ENCODE results near the gene CAMK2N2. TPM values are rescaled to one million over a fixed set of nuclear protein-coding genes. Genes with fewer than 3 reads are reported as not detected.

The CAMK2N2 gene
- total RNA-seq, 1 experiment from 2014 or later: 3.3 TPM

DNA sequence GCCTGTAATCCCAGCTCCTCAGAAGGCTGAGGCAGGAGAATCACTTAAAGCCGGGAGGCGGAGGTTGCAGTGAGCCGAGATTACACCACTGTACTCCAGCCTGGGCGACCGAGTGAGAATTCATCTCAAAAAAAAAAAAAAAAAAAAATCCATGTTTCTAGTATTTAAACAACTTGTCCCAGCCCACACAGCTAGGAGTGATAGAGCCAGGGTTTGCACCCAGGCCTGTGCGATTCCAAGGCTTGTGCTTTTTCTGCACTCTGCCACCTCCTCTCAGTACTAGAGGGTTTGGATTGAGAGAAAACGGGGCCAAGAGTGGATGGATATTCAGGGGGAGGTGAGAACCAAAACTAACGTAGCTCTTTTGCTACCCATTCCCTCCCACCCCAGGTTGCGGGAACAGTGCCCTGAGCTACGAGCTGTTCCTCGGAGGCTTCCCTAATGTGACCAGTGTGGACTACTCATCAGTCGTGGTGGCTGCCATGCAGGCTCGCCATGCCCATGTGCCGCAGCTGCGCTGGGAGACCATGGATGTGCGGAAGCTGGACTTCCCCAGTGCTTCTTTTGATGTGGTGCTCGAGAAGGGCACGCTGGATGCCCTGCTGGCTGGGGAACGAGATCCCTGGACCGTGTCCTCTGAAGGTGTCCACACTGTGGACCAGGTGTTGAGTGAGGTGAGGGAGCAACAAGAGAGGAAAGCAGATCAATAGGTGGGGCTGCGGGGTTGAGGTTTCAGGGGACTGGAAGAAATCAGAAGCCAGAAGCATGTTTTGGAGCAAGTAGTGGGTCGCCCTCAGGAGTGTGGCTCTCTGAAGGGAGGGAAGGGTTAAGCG lies 4.1 kb downstream of the CAMK2N2 start:
- CTCF ChIA-PET: interaction anchor here (0.6 to 1.0 kb wide), 3 partner anchors 15 to 23 kb away, joined by 3 to 7 read pairs (median 4); no protein-coding TSS in a partner anchor
- intact Hi-C loops (cut with micrococcal nuclease; ENCODE audit: unreplicated experiment): no loop called here
- H3K4me1 Mint-ChIP-seq (ENCODE audit: low read depth, unreplicated experiment): peaks cover 18% of the 10 kb centered on the region
- H3K27ac Mint-ChIP-seq (ENCODE audit: unreplicated experiment): no peak overlapping the region
- DNase-seq: no peak
- TF ChIP-seq CTCF (IDR thresholded peaks at IDR 0.05; ENCODE audit: unreplicated experiment): no peak
- no TSS peak for BruUV-seq (replicated peaks)
- H3K4me3 Mint-ChIP-seq (ENCODE audit: low read depth, unreplicated experiment): no peak overlapping the region
- peaks cover 42% of the 10 kb centered on the region for H3K27me3 Mint-ChIP-seq (ENCODE audit: unreplicated experiment)
- H3K9me3 Mint-ChIP-seq (ENCODE audit: low read depth, unreplicated experiment): no peaks in the 10 kb centered on the region
- H3K36me3 Mint-ChIP-seq (ENCODE audit: insufficient read depth, unreplicated experiment): peaks cover 34% of the 10 kb centered on the region

GRCh38 chr3:184255291-184256039 lies 5.9 kb downstream of the CAMK2N2 start:
- peaks cover 24% of the 10 kb centered on the region for H3K27me3 Mint-ChIP-seq (ENCODE audit: unreplicated experiment)
- no peak for DNase-seq
- TF ChIP-seq CTCF (IDR thresholded peaks at IDR 0.05; ENCODE audit: unreplicated experiment): no peak
- H3K9me3 Mint-ChIP-seq (ENCODE audit: low read depth, unreplicated experiment): no peaks in the 10 kb centered on the region
- H3K36me3 Mint-ChIP-seq (ENCODE audit: insufficient read depth, unreplicated experiment): peaks cover 15% of the 10 kb centered on the region
- H3K4me3 Mint-ChIP-seq (ENCODE audit: low read depth, unreplicated experiment): no peak overlapping the region
- no peak overlapping the region for H3K27ac Mint-ChIP-seq (ENCODE audit: unreplicated experiment)
- CTCF ChIA-PET: no interaction called here
- peaks cover 5% of the 10 kb centered on the region for H3K4me1 Mint-ChIP-seq (ENCODE audit: low read depth, unreplicated experiment)
- no TSS peak for BruUV-seq (replicated peaks)
- intact Hi-C loops (cut with micrococcal nuclease; ENCODE audit: unreplicated experiment): no loop called here

DNA sequence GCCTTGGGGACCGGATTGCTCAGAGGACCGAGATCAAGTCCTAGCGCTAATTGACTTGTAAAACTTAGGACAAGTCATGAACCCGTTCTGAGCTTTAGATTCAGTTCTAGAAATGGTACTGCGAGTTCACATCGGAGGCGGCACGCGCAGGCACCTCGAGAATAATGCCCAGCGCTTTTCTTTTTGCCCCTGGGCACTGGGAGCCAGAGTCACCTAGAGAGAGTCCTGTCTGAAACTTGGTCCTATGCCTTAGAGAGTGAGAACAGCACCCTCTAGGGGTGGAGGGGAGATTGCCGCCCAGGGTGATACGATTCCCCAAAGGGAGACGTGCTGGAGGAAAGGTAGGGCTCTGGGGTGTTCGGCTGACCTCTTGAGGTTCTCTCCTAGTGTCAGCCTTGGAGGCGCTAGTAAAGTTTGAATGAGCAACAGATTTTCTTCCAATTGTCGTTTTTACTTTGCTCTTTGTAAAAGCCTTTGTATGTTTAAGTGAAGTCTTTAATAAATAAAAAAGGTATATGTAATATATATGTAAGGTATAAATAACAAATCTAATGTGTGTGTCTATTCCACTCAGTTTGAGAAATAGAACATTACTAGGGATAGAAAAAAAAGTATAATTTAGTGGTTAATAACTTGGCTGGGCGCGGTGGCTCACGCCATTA lies 11.1 kb downstream of the CAMK2N2 start:
- Mint-ChIP-seq H3K4me1 (ENCODE audit: low read depth, unreplicated experiment) (peaks cover 8% of the 10 kb centered on the region), H3K36me3 (ENCODE audit: insufficient read depth, unreplicated experiment) (peaks cover 31% of the 10 kb centered on the region)

More for the DNA sequence above, 11.1 kb downstream of the CAMK2N2 start:
- H3K9me3 Mint-ChIP-seq (ENCODE audit: low read depth, unreplicated experiment): no peaks in the 10 kb centered on the region
- peak overlapping the region; percentile 97 for H3K27ac Mint-ChIP-seq (ENCODE audit: unreplicated experiment)
- no TSS peak for BruUV-seq (replicated peaks)
- intact Hi-C loops (cut with micrococcal nuclease; ENCODE audit: unreplicated experiment): loop anchor here (2.0 kb wide), 1 partner anchor 39 kb away; no protein-coding TSS in a partner anchor
- peak overlapping the region; percentile 92 for H3K4me3 Mint-ChIP-seq (ENCODE audit: low read depth, unreplicated experiment)
- TF ChIP-seq CTCF (IDR thresholded peaks at IDR 0.05; ENCODE audit: unreplicated experiment): peak; percentile 96
- peak; percentile 98 for DNase-seq
- CTCF ChIA-PET: interaction anchor here (0.6 to 1.4 kb wide), 3 partner anchors 11 to 84 kb away, joined by 3 to 5 read pairs (median 3); partner anchors contain the start of gene CAMK2N2
- H3K27me3 Mint-ChIP-seq (ENCODE audit: unreplicated experiment): no peaks in the 10 kb centered on the region
